HG03439 (cell line): ENCODE results near the gene CACNB1.
"Not testable (repeated sequence)": the region's sequence is repeated elsewhere in the genome, so short reads cannot be mapped to it uniquely, and the experiment has no call there.

Experiments
- ATAC-seq: cut with Tn5 transposase; IDR thresholded peaks from one replicate; pipeline ENCODE4 v1.9.1; 2021; ENCODE audit warnings: mild to moderate bottlenecking, moderate library complexity; ENCODE audit not compliant: unreplicated experiment

The CACNB1 gene

GRCh38 chr17:39129544-39129943, 67.9 kb downstream of the CACNB1 start:
- ATAC-seq, result not testable (repeated sequence)

- ATAC-seq, result no peak
These were observed 71.0 kb downstream of the CACNB1 start for GRCh38 chr17:39126436-39126835.

DNA sequence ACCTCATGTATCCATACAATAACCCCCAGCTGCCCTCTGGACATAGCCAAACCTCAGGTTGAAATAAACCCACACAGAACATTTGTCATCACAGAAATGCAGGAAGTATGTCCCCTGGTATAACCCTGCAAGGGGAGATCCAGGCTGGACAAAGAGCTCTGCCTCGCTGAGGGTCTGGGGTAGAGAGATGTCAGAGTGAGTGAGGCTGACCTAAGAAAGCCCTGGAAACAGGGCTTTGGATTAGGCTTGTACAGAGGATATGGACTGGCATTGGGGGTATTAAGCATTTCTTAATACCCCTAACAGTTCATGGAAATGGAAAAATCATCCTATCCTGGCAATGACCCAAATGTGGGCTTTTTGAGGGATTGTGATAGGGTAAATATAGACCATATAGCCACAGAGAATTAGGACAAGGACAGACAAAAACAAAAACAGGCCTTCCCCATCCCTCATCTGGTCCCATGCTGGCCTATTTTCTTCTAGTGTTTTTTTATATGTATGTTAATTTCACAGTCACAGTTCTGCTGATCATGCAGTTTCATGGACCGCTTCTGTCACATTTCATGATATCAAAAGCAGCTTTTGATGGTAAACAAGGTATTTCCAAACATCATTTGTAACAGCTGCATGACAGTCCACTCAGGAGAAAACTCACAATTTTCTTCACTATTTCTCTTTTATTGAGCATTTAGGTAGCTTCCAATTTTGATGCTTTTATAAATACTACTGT, 72.2 kb downstream of the CACNB1 start:
- no peak for ATAC-seq

GRCh38 chr17:39123627-39124026, 73.8 kb downstream of the CACNB1 start:
- no peak for ATAC-seq
